ENCODE measurements around the gene LRRC15. TPM values are rescaled to one million over a fixed set of nuclear protein-coding genes. Genes with fewer than 3 reads are reported as not detected.

The LRRC15 gene
- total RNA-seq, 1 donor from 2014 or later = not detected

GRCh38 chr3:194373028-194373427, 3.5 kb upstream of the LRRC15 start:
- H3K27me3 Mint-ChIP-seq (ENCODE audit: unreplicated experiment) = peaks cover 11% of the 10 kb centered on the region
- TF ChIP-seq, protein P1, sequence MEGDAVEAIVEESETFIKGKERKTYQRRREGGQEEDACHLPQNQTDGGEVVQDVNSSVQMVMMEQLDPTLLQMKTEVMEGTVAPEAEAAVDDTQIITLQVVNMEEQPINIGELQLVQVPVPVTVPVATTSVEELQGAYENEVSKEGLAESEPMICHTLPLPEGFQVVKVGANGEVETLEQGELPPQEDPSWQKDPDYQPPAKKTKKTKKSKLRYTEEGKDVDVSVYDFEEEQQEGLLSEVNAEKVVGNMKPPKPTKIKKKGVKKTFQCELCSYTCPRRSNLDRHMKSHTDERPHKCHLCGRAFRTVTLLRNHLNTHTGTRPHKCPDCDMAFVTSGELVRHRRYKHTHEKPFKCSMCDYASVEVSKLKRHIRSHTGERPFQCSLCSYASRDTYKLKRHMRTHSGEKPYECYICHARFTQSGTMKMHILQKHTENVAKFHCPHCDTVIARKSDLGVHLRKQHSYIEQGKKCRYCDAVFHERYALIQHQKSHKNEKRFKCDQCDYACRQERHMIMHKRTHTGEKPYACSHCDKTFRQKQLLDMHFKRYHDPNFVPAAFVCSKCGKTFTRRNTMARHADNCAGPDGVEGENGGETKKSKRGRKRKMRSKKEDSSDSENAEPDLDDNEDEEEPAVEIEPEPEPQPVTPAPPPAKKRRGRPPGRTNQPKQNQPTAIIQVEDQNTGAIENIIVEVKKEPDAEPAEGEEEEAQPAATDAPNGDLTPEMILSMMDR (IDR thresholded peaks at IDR 0.05; ENCODE audit: unreplicated experiment) = no peak
- peaks cover 7% of the 10 kb centered on the region for H3K36me3 Mint-ChIP-seq (ENCODE audit: low read depth, unreplicated experiment)
- DNase-seq (ENCODE audit: low spot score) = no peak
- peaks cover 14% of the 10 kb centered on the region for H3K4me1 Mint-ChIP-seq (ENCODE audit: unreplicated experiment)
- no peak overlapping the region for H3K4me3 Mint-ChIP-seq (ENCODE audit: unreplicated experiment)
- no peak overlapping the region for H3K27ac Mint-ChIP-seq (ENCODE audit: unreplicated experiment)
- no peaks in the 10 kb centered on the region for H3K9me3 Mint-ChIP-seq (ENCODE audit: unreplicated experiment)

GRCh38 chr3:194370753-194371152, 1.2 kb upstream of the LRRC15 start:
- Mint-ChIP-seq H3K9me3 (ENCODE audit: unreplicated experiment) (no peaks in the 10 kb centered on the region), H3K27me3 (ENCODE audit: unreplicated experiment) (peaks cover 12% of the 10 kb centered on the region), H3K4me3 (ENCODE audit: unreplicated experiment) (no peak overlapping the region), H3K36me3 (ENCODE audit: low read depth, unreplicated experiment) (peaks cover 7% of the 10 kb centered on the region), H3K4me1 (ENCODE audit: unreplicated experiment) (peaks cover 8% of the 10 kb centered on the region), H3K27ac (ENCODE audit: unreplicated experiment) (no peak overlapping the region)
- DNase-seq (ENCODE audit: low spot score) = no peak
- TF ChIP-seq, protein P1 (IDR thresholded peaks at IDR 0.05; ENCODE audit: unreplicated experiment) = no peak

DNA sequence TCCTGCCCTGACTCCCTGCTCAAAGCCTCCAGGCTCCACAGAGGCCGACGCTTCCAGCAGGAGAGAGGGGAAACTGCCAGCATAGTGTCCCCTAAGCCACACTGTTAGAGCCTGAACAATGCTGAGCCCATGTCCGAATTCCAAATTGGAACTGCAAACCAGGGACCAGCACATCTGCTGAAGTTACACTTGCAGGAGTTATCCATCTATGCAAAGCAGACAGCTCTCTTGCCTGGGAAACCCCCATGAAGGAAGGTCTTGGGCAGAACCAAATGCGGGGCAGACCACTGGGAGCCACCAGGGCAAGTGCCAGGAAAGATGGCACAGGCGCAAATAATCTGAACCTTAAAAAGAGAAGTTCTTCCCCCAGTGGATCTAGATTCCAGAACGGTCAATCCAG, 625 bp downstream of the LRRC15 start:
- peaks cover 3% of the 10 kb centered on the region for H3K4me1 Mint-ChIP-seq (ENCODE audit: unreplicated experiment)
- DNase-seq (ENCODE audit: low spot score) = no peak

DNA sequence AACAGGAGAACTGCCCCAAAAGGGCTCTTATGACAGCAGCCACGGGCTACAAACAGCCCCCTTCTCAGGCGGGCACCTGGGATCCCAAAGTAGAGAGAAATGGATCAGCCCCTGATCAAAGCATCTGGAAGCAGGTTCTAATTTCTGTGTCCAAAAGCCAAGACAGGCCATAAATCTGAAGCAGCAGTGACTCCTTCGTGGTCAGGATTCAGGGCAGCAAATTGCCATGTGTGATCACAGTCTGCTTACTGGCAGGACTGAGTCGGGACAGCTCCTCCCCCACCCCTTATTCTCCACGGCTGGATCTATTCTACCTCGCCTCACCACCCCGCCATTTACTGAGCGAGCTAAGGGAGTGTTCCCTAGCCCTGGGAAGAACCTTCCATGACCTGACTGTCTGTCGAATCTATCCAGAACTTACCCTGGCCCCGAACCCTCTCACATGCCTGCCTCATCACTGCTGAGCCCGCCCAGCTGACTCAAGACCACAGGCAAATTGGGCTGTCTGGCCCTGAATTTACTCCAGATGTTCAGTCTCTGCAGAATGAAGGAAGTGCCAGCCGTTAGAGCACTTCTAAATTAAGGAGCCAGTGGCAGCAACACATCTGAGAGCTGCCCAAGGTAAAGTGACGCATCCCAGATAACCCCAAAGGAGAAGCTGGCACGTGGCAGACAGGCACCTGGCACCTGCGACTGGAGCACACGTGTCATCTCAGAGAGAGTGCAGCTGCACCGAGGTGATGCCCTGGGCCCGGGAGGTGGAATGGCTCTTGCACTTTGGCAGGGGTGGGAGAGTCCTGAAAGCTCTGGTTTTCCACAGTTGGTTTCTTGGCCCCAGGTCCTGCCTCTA, 1.3 kb downstream of the LRRC15 start:
- Mint-ChIP-seq H3K27me3 (ENCODE audit: unreplicated experiment) (peaks cover 11% of the 10 kb centered on the region), H3K4me1 (ENCODE audit: unreplicated experiment) (peaks cover 3% of the 10 kb centered on the region), H3K4me3 (ENCODE audit: unreplicated experiment) (no peak overlapping the region), H3K36me3 (ENCODE audit: low read depth, unreplicated experiment) (peaks cover 4% of the 10 kb centered on the region), H3K27ac (ENCODE audit: unreplicated experiment) (no peak overlapping the region), H3K9me3 (ENCODE audit: unreplicated experiment) (no peaks in the 10 kb centered on the region)
- TF ChIP-seq, protein P1 (IDR thresholded peaks at IDR 0.05; ENCODE audit: unreplicated experiment) = no peak
- no peak for DNase-seq (ENCODE audit: low spot score)

More for the DNA sequence above, 625 bp downstream of the LRRC15 start:
- Mint-ChIP-seq H3K9me3 (ENCODE audit: unreplicated experiment) (no peaks in the 10 kb centered on the region), H3K27ac (ENCODE audit: unreplicated experiment) (no peak overlapping the region), H3K36me3 (ENCODE audit: low read depth, unreplicated experiment) (peaks cover 7% of the 10 kb centered on the region), H3K27me3 (ENCODE audit: unreplicated experiment) (peaks cover 11% of the 10 kb centered on the region), H3K4me3 (ENCODE audit: unreplicated experiment) (no peak overlapping the region)
- TF ChIP-seq, protein P1 (IDR thresholded peaks at IDR 0.05; ENCODE audit: unreplicated experiment) = no peak

DNA sequence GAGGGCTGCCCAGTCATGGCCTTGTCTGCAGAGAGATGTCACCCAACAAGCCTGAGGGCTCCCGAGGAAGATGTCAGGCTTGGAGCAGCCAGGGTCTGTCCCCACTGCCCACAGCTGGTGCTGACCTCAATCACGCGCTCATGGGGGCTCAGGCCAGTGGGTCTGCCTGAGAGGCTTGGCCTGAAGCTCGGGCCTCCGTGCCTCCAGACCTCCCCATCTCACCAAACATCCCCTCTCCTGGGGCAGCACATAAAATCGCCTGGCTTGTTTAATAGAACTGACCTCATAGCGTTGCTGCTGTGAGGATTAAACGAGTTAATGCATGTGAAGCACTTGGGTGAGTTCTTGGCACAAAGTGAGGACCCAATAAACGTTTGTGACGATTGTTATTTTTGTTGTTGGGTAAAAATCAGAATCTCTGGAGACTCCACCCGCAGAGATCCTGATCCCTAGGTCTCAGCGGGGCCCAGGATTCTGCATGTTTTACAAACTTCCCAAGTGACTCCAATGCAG, 3.5 kb downstream of the LRRC15 start:
- TF ChIP-seq, protein P1 (IDR thresholded peaks at IDR 0.05; ENCODE audit: unreplicated experiment) = no peak
- Mint-ChIP-seq H3K27me3 (ENCODE audit: unreplicated experiment) (peaks cover 8% of the 10 kb centered on the region), H3K4me3 (ENCODE audit: unreplicated experiment) (no peak overlapping the region), H3K27ac (ENCODE audit: unreplicated experiment) (no peak overlapping the region), H3K36me3 (ENCODE audit: low read depth, unreplicated experiment) (no peaks in the 10 kb centered on the region), H3K9me3 (ENCODE audit: unreplicated experiment) (no peaks in the 10 kb centered on the region), H3K4me1 (ENCODE audit: unreplicated experiment) (peaks cover 3% of the 10 kb centered on the region)
- no peak for DNase-seq (ENCODE audit: low spot score)
